ENCODE measurements around the gene CHPT1.
"Not testable (repeated sequence)": the region's sequence is repeated elsewhere in the genome, so short reads cannot be mapped to it uniquely, and the experiment has no call there.

Gene CHPT1

DNA sequence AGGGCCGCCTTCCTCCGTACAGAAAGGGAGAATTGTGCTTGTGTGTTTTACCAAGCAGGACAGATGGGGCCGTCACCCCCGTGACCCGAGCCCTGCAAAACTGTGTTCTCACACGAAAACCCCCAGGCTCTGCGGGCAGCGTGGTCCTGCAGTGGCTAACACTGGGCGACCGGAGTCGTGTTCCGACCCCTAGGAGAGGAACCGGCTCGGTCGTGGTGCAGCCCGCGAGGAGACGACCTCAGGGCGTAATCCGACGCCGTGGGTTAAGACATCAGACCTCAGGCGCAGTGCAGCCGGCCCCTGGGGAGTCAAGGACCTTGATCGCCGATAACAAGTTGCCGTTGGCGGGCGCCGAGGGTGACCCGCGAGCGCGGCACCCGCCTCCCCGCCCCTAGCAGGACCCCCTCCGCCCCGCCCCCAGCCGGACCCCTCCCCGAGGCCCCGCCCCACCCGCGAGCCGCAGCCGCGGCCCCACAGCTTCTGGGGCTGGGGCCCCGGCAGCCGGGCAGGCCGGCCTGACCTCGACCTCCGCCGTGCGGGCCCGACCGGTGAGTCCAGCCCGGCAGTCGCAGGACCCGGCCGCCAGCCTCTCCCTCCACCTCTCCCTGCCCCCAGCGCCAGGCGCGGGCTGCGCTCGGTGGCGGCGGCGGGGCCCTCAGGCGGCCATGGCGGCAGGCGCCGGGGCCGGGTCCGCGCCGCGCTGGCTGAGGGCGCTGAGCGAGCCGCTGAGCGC, at the start of gene CHPT1:
Gene CHPT1 (plus strand): TSS at position 444 of the 733 bp plus-strand sequence. CDS start 222 bp downstream, at position 666.
- peak; percentile 50 to 78 (median 62) for DNase-seq

- no peak for DNase-seq
Measured at GRCh38 chr12:101647711-101648110, 49.7 kb upstream of the CHPT1 start.

- DNase-seq = peak; percentile 9 to 50 (median 47)
Measured at GRCh38 chr12:101648195-101648594, 49.2 kb upstream of the CHPT1 start.

GRCh38 chr12:101650346-101651117, 46.9 kb upstream of the CHPT1 start:
- DNase-seq = peak; percentile 26 to 55 (median 39)

DNA sequence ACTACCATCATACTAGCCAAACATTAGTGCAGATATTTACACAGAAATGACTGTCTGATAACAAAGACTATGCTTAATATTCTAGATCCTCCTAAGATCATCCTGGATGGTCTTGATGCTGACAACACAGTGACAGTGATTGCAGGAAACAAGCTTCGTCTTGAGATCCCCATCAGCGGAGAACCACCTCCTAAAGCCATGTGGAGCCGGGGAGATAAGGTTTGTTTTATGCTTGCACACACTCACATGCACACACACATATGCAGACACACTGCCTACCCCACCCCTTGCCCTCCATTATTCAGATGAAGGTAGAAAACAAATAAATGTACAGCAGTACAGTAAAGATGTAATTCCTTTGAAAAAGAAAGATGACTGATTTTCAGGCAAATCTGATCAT, 44.4 kb upstream of the CHPT1 start:
- DNase-seq = no peak

DNA sequence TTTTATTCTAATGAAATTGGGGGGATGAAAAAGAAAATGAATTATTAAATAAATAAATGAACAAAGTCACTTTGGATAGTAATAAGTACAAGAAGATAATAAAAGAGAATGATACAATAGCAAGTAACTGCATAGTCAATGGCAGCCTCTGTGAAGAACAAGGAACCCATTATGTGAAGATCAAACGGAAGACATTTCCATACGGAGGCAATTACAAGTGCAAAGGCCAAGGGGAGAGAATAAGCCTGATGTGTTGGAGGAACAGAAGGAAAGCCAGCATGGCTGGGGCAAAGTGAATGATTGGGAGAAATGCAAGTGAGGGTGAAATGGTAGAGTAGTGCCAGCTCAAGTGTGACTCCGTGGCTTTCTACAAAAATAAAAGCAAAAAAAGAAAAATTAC, 43.9 kb upstream of the CHPT1 start:
- no peak for DNase-seq

DNA sequence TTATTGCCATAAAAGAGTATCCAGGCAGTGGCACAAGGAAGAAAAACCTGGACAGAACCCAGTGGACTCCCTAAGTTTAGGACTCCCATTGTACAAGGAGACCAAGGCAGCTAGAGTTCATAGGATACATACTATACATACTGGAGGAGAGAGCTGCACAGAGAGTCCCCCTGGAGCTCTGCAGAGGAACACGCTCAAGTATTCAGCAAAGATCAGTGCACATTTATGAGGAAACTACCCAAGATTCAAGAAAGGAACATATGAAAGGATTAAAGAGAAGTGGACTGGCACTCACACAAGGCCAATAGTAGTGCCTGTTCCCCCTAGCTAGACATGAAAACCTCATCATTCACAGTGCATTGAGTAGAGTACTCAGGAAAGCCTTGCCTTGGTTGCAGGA, 43.0 kb upstream of the CHPT1 start:
- DNase-seq = no peak

DNA sequence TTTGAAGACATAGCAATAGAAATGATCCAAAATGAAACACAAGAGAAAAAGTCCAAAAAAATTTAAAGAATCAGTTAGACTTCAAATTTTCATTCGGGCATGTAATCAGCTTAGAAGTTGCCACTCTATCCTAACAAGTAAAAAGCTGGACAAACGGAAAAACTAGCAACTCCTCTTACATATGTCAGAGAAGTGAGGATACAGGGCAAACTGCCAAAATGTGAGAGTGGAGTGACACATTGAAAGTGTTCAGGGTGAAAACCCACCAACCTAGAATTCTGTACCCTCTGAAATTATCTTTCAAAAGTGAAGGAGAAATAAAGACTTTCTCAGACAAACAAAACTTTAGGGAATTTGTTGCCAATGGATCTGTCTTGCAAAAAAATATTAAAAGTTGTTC, 42.0 kb upstream of the CHPT1 start:
- DNase-seq = no peak

DNA sequence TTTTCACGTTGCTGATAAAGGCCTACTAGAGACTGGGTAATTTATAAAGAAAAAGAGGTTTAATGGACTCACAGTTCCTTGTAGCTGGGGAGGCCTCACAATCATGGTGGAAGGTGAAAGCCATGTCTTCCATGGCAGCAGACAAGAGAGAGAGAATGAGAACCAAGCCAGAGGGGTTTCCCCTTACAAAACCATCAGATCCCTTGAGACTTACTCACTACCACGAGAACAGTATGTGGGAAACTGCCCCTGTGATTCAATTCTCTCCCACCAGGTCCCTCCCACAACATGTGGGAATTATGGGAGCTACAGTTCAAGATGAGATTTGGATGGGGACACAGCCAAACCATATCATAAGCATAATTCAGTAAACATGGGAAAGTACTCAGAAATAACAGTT, 36.8 kb upstream of the CHPT1 start:
- peak; percentile 41 to 58 (median 45) for DNase-seq

DNA sequence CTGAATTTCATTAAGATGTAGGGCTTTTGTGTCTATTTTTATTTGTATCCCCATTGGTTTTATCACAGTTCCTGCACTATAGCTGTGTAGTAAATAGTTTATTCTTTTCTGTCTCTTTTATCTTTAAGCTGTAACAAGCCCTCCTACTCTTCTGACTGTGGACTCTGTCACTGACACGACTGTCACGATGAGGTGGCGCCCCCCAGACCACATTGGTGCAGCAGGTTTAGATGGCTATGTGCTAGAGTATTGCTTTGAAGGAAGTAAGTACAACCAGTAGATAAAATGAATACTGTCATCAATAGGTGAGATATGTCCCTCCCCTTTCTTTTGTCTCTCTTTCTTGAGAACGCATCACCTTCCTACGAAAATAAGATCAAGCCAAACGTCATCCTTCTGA, 34.1 kb upstream of the CHPT1 start:
- DNase-seq = no peak

DNA sequence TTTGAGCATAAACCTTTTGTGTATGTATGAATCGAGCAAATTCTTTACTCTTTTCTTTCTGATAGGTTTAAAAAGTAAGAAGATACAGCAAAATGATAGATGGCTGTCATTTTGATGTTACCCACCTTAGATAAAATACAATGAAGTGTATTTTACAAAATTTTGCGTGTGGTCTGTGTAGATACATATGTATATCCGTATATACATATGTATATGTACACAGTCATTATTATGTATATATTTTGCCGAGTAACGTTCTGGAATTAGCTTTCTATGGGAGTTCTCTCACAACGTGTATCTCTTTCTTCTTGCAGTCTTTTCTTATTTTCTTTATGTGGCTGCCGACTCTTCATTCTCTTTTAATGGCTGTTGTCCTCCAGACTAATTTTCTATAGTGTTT, 32.4 kb upstream of the CHPT1 start:
- DNase-seq = no peak

DNA sequence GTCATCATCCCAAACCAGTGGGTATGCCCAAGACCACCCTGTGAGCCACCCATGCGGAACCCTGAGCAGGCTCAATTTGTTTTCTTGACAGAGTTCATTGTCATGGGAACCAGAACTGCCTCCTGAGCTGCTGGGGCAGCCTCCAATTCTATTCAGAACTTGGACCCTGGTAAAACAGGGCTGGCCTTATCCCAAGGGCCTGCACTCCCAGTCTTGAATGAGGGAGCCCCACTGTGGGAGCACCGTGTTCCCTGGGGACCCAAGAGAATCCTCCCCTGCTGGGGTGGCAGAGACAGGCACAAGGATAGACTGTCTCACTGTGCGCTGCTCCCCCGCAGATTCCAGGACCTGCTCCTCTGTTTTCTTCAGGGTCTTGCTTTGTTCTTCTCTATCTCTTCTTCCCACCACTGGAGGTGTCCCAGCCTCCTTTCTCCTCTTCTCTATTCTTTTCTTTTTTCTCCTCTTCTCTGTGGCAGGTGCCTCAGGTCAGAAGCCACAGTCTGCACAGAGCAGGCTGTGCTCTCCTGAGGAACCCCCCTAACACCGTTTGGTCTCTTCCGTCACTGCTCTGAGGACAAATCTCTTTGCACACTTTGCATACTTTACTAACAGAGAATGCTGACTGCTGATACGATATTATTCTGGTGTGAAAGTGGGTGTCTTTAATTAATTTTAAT, 31.2 kb upstream of the CHPT1 start:
- DNase-seq = no peak

- no peak for DNase-seq
Measured at GRCh38 chr12:101667591-101667990, 29.8 kb upstream of the CHPT1 start.

DNA sequence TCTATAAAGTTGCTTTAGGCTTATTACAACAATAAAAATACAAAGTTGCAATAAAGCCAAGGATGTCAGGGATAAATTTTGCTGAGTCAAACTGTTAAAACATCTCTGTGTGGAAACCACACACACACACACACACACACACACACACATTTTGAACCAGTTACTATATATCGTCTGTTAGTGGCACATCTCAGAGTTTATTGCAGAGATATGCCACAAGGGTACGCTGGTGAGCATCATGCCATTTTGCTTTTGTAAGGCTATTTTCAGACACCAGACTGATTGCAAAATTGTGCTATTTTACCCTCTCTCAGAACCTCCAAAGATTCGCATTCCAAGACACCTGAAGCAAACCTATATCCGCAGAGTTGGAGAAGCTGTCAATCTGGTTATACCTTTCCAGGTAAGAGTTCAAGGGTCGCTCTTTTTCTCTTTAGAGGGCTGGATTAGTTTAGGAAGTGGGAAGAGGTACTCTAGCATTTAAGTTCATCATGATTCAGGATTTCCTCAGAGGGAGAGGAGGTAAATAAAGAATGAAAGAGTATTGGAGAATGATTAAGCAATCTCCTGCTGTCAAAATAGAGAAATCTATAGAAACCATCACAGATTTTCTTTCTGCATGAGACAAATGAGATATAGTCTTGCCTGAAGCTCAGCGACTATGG, 27.3 kb upstream of the CHPT1 start:
- peak; percentile 69 to 72 (median 71) for DNase-seq

DNA sequence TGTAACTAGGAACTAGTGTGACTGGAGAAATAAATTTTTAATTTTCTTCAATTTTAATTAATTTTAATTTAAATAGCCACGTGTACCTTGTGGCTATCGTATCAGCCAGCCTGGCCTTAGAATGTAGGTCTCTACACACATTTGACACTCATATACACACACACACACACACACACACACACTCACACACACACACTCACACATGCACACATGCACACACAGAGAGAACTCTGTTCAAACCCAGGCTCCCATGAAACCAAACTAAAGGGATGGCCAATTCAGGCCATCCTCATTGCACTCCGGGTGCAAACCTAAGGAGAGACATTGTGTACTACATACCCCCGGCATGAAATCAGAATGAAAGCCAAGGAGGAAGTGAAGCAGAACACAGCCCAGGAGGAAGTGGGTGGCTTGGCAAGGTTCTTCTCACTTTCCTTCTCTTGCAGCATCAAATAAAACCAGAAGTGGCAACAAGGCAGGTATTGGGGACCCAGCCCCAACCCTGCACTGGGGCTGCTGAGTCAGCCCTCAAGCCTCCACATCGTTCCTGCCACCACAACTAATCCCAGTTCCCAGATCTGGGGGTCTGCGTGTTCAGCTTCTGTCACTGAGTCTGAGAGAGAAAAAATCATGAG, 26.2 kb upstream of the CHPT1 start:
- DNase-seq = peak; percentile 57 to 63 (median 58)

GRCh38 chr12:101671833-101672232, 25.6 kb upstream of the CHPT1 start:
- peak in 2 of 3 donors; percentile 9 to 25 for DNase-seq

DNA sequence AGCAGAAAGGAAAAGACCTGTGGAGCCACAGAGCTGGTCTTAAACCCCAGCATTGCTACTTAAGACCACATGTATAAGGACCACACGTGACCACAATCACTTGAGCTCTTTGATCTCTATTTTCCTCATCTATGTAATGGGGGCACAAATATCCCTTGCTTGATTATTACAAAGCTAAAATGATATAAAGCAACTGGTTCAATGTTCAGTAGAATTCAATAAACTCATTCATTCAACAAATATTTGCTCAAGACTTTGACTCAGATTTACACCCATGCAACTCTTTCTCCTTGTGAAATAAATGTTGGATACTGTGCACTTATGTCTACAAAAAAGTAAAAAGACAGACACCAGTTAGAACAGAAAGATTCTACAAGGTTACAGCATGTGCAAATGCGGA, 21.9 kb upstream of the CHPT1 start:
- DNase-seq = no peak

DNA sequence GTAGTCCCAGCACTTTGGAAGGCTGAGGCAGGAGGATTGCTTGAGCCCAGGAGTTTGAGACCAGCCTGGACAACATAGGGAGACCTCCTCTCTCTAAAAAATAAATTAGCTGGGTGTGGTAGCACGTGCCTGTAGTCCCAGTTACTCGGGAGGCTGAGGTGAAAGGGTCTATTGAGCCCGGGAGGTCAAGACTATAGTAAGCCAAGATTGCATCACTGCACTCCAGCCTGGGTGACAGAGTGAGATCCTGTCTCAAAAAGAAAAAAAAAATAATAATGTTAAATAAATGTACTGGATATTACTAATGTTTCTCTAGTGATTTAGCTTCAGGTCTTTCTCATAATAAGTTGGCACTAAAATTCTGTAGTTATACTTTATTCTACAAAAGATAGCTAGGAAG, 20.9 kb upstream of the CHPT1 start:
- not testable (repeated sequence) for DNase-seq

DNA sequence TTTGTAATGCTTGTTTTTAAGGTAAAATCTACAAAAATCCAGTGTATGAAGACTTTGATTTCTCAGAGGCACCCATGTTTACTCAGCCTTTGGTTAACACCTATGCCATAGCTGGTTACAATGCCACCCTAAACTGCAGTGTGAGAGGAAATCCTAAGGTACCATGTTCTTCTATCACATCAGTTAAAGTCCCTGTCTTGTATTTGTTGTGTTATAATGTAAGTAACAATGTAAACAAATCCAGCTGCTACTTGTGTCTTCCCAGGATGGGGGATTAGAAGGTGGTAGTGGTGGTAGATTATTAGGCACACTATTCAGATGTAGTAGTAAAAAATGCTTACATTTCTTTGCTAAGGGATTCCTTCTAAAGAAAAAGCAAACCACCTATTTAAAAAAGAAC, 19.4 kb upstream of the CHPT1 start:
- DNase-seq = no peak

DNA sequence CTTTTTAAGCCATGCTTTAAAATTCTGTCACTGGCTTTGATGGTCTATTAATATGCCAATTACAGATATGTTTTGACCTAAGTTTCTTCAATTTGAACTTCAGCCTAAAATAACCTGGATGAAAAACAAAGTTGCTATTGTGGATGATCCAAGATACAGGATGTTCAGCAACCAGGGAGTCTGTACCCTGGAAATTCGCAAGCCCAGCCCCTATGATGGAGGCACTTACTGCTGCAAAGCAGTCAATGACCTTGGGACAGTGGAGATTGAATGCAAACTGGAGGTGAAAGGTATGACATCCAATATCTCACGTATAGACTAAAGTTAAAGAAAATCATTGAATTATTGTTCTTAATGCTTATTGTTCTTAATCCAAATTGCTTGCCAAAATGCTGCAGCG, 17.2 kb upstream of the CHPT1 start:
- no peak for DNase-seq

DNA sequence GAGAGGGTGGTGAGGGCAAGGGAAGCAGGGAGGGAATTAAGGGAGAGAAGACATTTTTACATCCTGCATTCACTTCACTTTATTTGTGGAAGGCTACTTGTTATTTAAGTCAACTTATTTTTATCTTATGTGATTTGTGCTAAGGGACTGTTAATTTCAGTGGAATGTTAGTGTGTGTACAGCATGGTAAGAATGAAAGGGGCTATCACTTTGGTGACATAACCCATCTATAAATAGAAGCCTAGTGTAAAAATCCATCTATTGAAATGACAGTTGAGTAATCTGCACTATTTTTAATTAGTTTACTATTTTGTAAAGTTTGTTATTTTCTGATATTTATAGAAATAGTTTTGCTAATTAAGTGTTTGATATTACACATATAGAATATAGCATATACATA, 16.8 kb upstream of the CHPT1 start:
- no peak for DNase-seq

DNA sequence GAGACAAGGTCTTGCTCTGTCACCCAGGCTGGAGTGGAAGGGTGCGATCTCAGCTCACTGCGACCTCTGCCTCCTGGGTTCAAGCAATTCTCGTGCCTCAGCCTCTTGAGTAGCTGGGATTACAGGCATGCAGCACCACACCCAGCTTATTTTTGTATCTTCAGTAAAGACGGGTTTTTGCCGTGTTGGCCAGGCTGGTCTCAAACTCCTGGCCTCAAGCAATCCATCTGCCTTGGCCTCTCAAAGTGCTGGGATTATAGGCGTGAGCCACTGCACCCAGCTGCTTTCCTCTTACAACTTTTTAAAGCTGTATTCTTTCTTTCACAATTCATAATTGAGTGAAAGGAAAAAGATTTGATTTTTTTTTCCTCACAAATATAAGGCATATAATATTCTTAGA, 15.8 kb upstream of the CHPT1 start:
- DNase-seq = not testable (repeated sequence)

- DNase-seq = no peak
Measured at GRCh38 chr12:101685092-101685491, 12.3 kb upstream of the CHPT1 start.
